HepG2 (cell line): Measurements from ENCODE around the gene IFT88. TPM values are rescaled to one million over a fixed set of nuclear protein-coding genes. Genes with fewer than 3 reads are reported as not detected.

Source experiments
- ARID3A ChIP-seq: IDR thresholded peaks from 2 replicates; pipeline ENCODE4 v1.6.1; 2012; ENCODE audit warnings: low read depth, low read length, improper control_type of control experiment
- ASH2L ChIP-seq: fragments of 300-600, 200-600 bp; sonication (generic); IDR thresholded peaks from 2 replicates; pipeline ENCODE4 v1.7.0; 2017; ENCODE audit warnings: low read depth, mild to moderate bottlenecking, moderate library complexity, mixed read lengths, low read length; ENCODE audit not compliant: insufficient read length
- CAMTA2 ChIP-seq: sonication (generic); formaldehyde crosslinking; IDR thresholded peaks from 2 replicates; pipeline ENCODE4 v1.4.0; 2020; ENCODE audit warnings: mild to moderate bottlenecking, missing genetic modification reagents, borderline replicate concordance
- CBX5 ChIP-seq: sonication (generic); formaldehyde crosslinking; IDR thresholded peaks from 2 replicates; pipeline ENCODE4 v1.4.0; 2020; ENCODE audit warnings: missing genetic modification reagents, borderline replicate concordance
- CHD4 ChIP-seq: fragments of 200-600 bp; sonication (generic); IDR thresholded peaks from 2 replicates; pipeline ENCODE4 v1.7.0; 2017; ENCODE audit warnings: mild to moderate bottlenecking, low read length, borderline replicate concordance
- HNRNPK ChIP-seq: fragments of 200-400 bp; formaldehyde crosslinking; IDR thresholded peaks from 2 replicates; pipeline ENCODE4 v1.6.1; 2018; ENCODE audit warnings: low read length, low read depth, moderate library complexity, mild to moderate bottlenecking; ENCODE audit not compliant: poor library complexity, severe bottlenecking
- KDM6A ChIP-seq: IDR thresholded peaks from 2 replicates; pipeline ENCODE4 v1.6.1; 2016; ENCODE audit warnings: low read depth
- MEF2D ChIP-seq: sonication (generic); formaldehyde crosslinking; IDR thresholded peaks from 2 replicates; pipeline ENCODE4 v1.5.1; 2020; ENCODE audit warnings: mild to moderate bottlenecking, missing genetic modification reagents
- NFRKB ChIP-seq: fragments of 450-650 bp; IDR thresholded peaks from 2 replicates; pipeline ENCODE4 v1.6.1; 2017
- RFXANK ChIP-seq: IDR thresholded peaks from 2 replicates; pipeline ENCODE4 v1.6.1; 2016
- YY1 ChIP-seq: IDR thresholded peaks from 2 replicates; pipeline ENCODE4 v1.6.1; 2011; ENCODE audit warnings: low read length, low read depth, moderate library complexity, mild to moderate bottlenecking; ENCODE audit not compliant: insufficient read depth, insufficient replicate concordance
- ZBTB40 ChIP-seq, 2 experiments: fragments of 450-650 bp in 1 of 2; sonication (generic) in 1 of 2; formaldehyde crosslinking in 1 of 2; IDR thresholded peaks; 2 replicates each; pipeline versions ENCODE4 v1.6.1 to v1.8.0; 2016 to 2022; ENCODE audit warnings: antibody characterized with exemption in 1 of 2, mild to moderate bottlenecking in 1 of 2, missing genetic modification reagents in 1 of 2
- ZNF101 ChIP-seq: sonication (generic); formaldehyde crosslinking; IDR thresholded peaks from 2 replicates; pipeline ENCODE4 v1.4.0; 2020; ENCODE audit warnings: mild to moderate bottlenecking, low read depth, missing genetic modification reagents, borderline replicate concordance
- ZNF12 ChIP-seq: sonication (generic); formaldehyde crosslinking; IDR thresholded peaks from 2 replicates; pipeline ENCODE4 v1.5.0; 2020; ENCODE audit warnings: missing genetic modification reagents
- ZNF24 ChIP-seq: fragments of 450-650 bp; IDR thresholded peaks from 2 replicates; pipeline ENCODE4 v1.6.1; 2017; ENCODE audit warnings: antibody characterized with exemption, mild to moderate bottlenecking
- ZNF629 ChIP-seq: sonication (generic); formaldehyde crosslinking; conservative IDR thresholded peaks from 2 replicates; pipeline ENCODE4 v1.5.0; 2020; ENCODE audit warnings: missing genetic modification reagents
- polyA plus RNA-seq, 8 experiments: library from polyadenylated mRNA; depleted of rRNA in 3 of 8; stranded (reverse) in 7 of 8; unstranded in 1 of 8; fragments of >200 nt; fragmentation: Illumina TruSeq in 4 of 8; extraction: Trizol in 4 of 8; gene quantifications; 2 replicates each; pipeline versions ENCODE4 v1.2.1 to v1.2.3, GENCODE V29; 2011 to 2016; ENCODE audit warnings: low read depth in 4 of 8, missing spikeins in 1 of 8, mixed read lengths in 1 of 8; ENCODE audit not compliant: insufficient read depth in 1 of 8
- total RNA-seq, 5 experiments: library from RNA; depleted of rRNA; stranded (reverse); fragments of >200 nt; fragmentation: Illumina TruSeq; extraction: Trizol; gene quantifications; 2 replicates each; pipeline ENCODE4 v1.2.3, GENCODE V29; 2016; ENCODE audit warnings: low read depth in 1 of 5

Gene IFT88
- total and polyA plus RNA-seq, 2 of the 13 experiments (the other 11 are each of a cell fraction or from before 2014, with no cell fraction given), result 8.4 to 19.9 TPM

- TF ChIP-seq KDM6A (CRISPR knock-in tag) (no peak), ARID3A (no peak), ZNF12 (CRISPR knock-in tag) (no peak), ZBTB40 (IDR thresholded peaks at IDR 0.05) (no peak), ZBTB40 (CRISPR knock-in tag; IDR thresholded peaks at IDR 0.05) (peak; percentile 68), ZNF24 (no peak), ASH2L (peak; percentile 90), HNRNPK (no peak), RFXANK (0 out of 2 replicates have a peak, but pooled peaks have one; percentile 9), CHD4 (no peak), MEF2D (CRISPR knock-in tag) (peak; percentile 15; the same call in 1 of the 2 replicates), ZNF629 (CRISPR knock-in tag) (no peak; the same call in 1 of the 2 replicates), YY1 (peak; percentile 58), ZNF101 (CRISPR knock-in tag) (no peak), CAMTA2 (CRISPR knock-in tag) (0 out of 2 replicates have a peak, but pooled peaks have one; percentile 22), NFRKB (no peak), CBX5 (CRISPR knock-in tag) (peak; percentile 12; the same call in 1 of the 2 replicates)
These were observed at the start of gene IFT88 (continued) for GRCh38 chr13:20566898-20567874.
